ENCODE measurements around the gene LCP2. TPM values are rescaled to one million over a fixed set of nuclear protein-coding genes. Genes with fewer than 3 reads are reported as not detected.

Gene LCP2
- total RNA-seq, 1 experiment from 2014 or later: not detected

DNA sequence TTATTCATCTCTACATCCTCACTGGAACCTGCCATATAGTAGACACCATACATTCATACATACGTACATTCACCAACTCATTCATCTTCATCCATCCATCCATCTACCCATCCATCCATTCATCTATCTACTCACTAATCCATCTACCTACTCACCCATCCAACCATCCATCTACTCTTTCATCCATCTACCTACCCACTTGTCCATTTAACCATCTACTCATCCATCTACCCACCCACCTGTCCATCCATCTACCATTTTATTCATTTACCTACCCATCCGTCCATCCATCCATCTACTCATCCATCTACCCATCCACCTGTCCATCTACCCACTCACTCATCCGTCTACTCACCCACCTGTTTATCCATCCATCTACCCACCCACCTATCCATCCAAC lies 31.9 kb upstream of the LCP2 start:
- DNase-seq: no peak
- ATAC-seq: no peak
- no peak overlapping the region for H3K9ac ChIP-seq (ENCODE audit: low read length)
- intact Hi-C loops (cut with micrococcal nuclease): no loop called here
- ChIA-PET CTCF (no interaction called here), POLR2A (ENCODE audit: unreplicated experiment) (no interaction called here)
- H3K36me3 ChIP-seq (ENCODE audit: low read depth, low read length): no peaks in the 10 kb centered on the region
- H3K27ac ChIP-seq (ENCODE audit: low read length): no peak overlapping the region
- H3K9me2 ChIP-seq (replicated peaks; ENCODE audit: low read length): no peaks in the 10 kb centered on the region
- no peak overlapping the region for H3K4me3 ChIP-seq (ENCODE audit: low read length)
- no peaks in the 10 kb centered on the region for H3K9me3 ChIP-seq (ENCODE audit: low read length)
- no peaks in the 10 kb centered on the region for H3K79me2 ChIP-seq (ENCODE audit: low read length)
- H3F3A ChIP-seq (ENCODE audit: low read length, unreplicated experiment): no peaks in the 10 kb centered on the region
- H2AFZ ChIP-seq (ENCODE audit: low read length): no peak overlapping the region
- no peak overlapping the region for H3K4me2 ChIP-seq (ENCODE audit: low read length)
- H4K20me1 ChIP-seq (ENCODE audit: low read length): no peaks in the 10 kb centered on the region
- peaks cover 20% of the 10 kb centered on the region; the same call in 1 of the 2 replicates for H3K27me3 ChIP-seq (ENCODE audit: low read length)
- H3K4me1 ChIP-seq (ENCODE audit: insufficient read depth, low read length): no peaks in the 10 kb centered on the region
- no TSS peak for BruUV-seq (replicated peaks)
- TF ChIP-seq EZH2 (IDR thresholded peaks at IDR 0.05; ENCODE audit: low read length, unreplicated experiment) (no peak), EZH2phosphoT487 (IDR thresholded peaks at IDR 0.05; ENCODE audit: borderline replicate concordance, low read length) (no peak), CTCF (conservative IDR thresholded peaks at IDR 0.05; ENCODE audit: low read depth, low read length) (no peak)

GRCh38 chr5:170327829-170328228 lies 30.3 kb upstream of the LCP2 start:
- no peak for ATAC-seq
- Histone ChIP-seq H3K27me3 (ENCODE audit: low read length) (peaks cover 11% of the 10 kb centered on the region; the same call in 1 of the 2 replicates), H2AFZ (ENCODE audit: low read length) (no peak overlapping the region), H3K36me3 (ENCODE audit: low read depth, low read length) (no peaks in the 10 kb centered on the region), H3K79me2 (ENCODE audit: low read length) (no peaks in the 10 kb centered on the region), H3K9me3 (ENCODE audit: low read length) (no peaks in the 10 kb centered on the region), H3K4me3 (ENCODE audit: low read length) (no peak overlapping the region), H3K9me2 (replicated peaks; ENCODE audit: low read length) (no peaks in the 10 kb centered on the region), H3F3A (ENCODE audit: low read length, unreplicated experiment) (no peaks in the 10 kb centered on the region), H3K9ac (ENCODE audit: low read length) (no peak overlapping the region), H3K4me1 (ENCODE audit: insufficient read depth, low read length) (no peaks in the 10 kb centered on the region), H4K20me1 (ENCODE audit: low read length) (no peaks in the 10 kb centered on the region), H3K4me2 (ENCODE audit: low read length) (no peak overlapping the region), H3K27ac (ENCODE audit: low read length) (no peak overlapping the region)
- no TSS peak for BruUV-seq (replicated peaks)
- intact Hi-C loops (cut with micrococcal nuclease): no loop called here
- TF ChIP-seq CTCF (conservative IDR thresholded peaks at IDR 0.05; ENCODE audit: low read depth, low read length) (no peak), EZH2 (IDR thresholded peaks at IDR 0.05; ENCODE audit: low read length, unreplicated experiment) (no peak), EZH2phosphoT487 (IDR thresholded peaks at IDR 0.05; ENCODE audit: borderline replicate concordance, low read length) (no peak)
- POLR2A ChIA-PET (ENCODE audit: unreplicated experiment): no interaction called here
- CTCF ChIA-PET: no interaction called here
- DNase-seq: no peak

GRCh38 chr5:170327168-170327567 lies 29.6 kb upstream of the LCP2 start:
- ChIA-PET CTCF (no interaction called here), POLR2A (ENCODE audit: unreplicated experiment) (no interaction called here)
- Histone ChIP-seq H2AFZ (ENCODE audit: low read length) (no peak overlapping the region), H4K20me1 (ENCODE audit: low read length) (no peaks in the 10 kb centered on the region), H3K9me3 (ENCODE audit: low read length) (no peaks in the 10 kb centered on the region), H3K4me2 (ENCODE audit: low read length) (no peak overlapping the region), H3K4me3 (ENCODE audit: low read length) (no peak overlapping the region), H3K9ac (ENCODE audit: low read length) (no peak overlapping the region), H3K27ac (ENCODE audit: low read length) (no peak overlapping the region), H3F3A (ENCODE audit: low read length, unreplicated experiment) (no peaks in the 10 kb centered on the region), H3K27me3 (ENCODE audit: low read length) (peaks cover 17% of the 10 kb centered on the region; the same call in 1 of the 2 replicates), H3K4me1 (ENCODE audit: insufficient read depth, low read length) (no peaks in the 10 kb centered on the region), H3K36me3 (ENCODE audit: low read depth, low read length) (no peaks in the 10 kb centered on the region), H3K9me2 (replicated peaks; ENCODE audit: low read length) (no peaks in the 10 kb centered on the region), H3K79me2 (ENCODE audit: low read length) (no peaks in the 10 kb centered on the region)
- DNase-seq (no peak), ATAC-seq (no peak)
- BruUV-seq (replicated peaks): no TSS peak
- TF ChIP-seq CTCF (conservative IDR thresholded peaks at IDR 0.05; ENCODE audit: low read depth, low read length): no peak
- TF ChIP-seq EZH2 (IDR thresholded peaks at IDR 0.05; ENCODE audit: low read length, unreplicated experiment): no peak
- no peak for TF ChIP-seq EZH2phosphoT487 (IDR thresholded peaks at IDR 0.05; ENCODE audit: borderline replicate concordance, low read length)
- intact Hi-C loops (cut with micrococcal nuclease): no loop called here
